ENCODE measurements around the gene S100A2. TPM values are rescaled to one million over a fixed set of nuclear protein-coding genes. Genes with fewer than 3 reads are reported as not detected.

The S100A2 gene
- total RNA-seq, 1 donor from 2014 or later, result 3.8 TPM

GRCh38 chr1:153532769-153533599 lies 32.7 kb downstream of the S100A2 start:
- Mint-ChIP-seq H3K27ac (ENCODE audit: unreplicated experiment) (peak overlapping the region; percentile 73), H3K4me1 (ENCODE audit: low read depth, unreplicated experiment) (peaks cover 25% of the 10 kb centered on the region), H3K4me3 (ENCODE audit: unreplicated experiment) (peak overlapping the region; percentile 54), H3K9me3 (ENCODE audit: unreplicated experiment) (no peaks in the 10 kb centered on the region), H3K27me3 (ENCODE audit: low read depth, unreplicated experiment) (no peaks in the 10 kb centered on the region), H3K36me3 (ENCODE audit: low read depth, unreplicated experiment) (no peaks in the 10 kb centered on the region)
- Histone ChIP-seq H3K27ac (ENCODE audit: low read depth, low read length) (peak overlapping the region; percentile 90), H4K20me1 (ENCODE audit: insufficient read depth, low read length) (no peaks in the 10 kb centered on the region), H3K4me3 (ENCODE audit: insufficient read depth, low read depth, low read length) (peak overlapping the region; percentile 85), H2AFZ (ENCODE audit: low read depth, low read length) (peak overlapping the region; percentile 70), H3K9me3 (ENCODE audit: insufficient read depth, low read depth, low read length) (no peaks in the 10 kb centered on the region), H3K9ac (ENCODE audit: low read length) (peak overlapping the region; percentile 97), H3K4me2 (ENCODE audit: low read length) (peak overlapping the region; percentile 99), H3K4me1 (ENCODE audit: insufficient read depth, low read length) (peaks cover 41% of the 10 kb centered on the region), H3K79me2 (ENCODE audit: insufficient read depth, low read length) (peaks cover 21% of the 10 kb centered on the region), H3K36me3 (ENCODE audit: insufficient read depth, low read length) (no peaks in the 10 kb centered on the region), H3K27me3 (ENCODE audit: insufficient read depth, low read length) (no peaks in the 10 kb centered on the region)
- TF ChIP-seq CTCF (IDR thresholded peaks at IDR 0.05; ENCODE audit: insufficient read depth, low read depth, low read length) (peak; percentile 46), EZH2 (IDR thresholded peaks at IDR 0.05; ENCODE audit: insufficient read depth, low read length) (no peak)
- FAIRE-seq (no peak), DNase-seq (ENCODE audit: low read depth) (peak; percentile 62)

GRCh38 chr1:153532181-153532580 lies 33.5 kb downstream of the S100A2 start:
- H2AFZ ChIP-seq (ENCODE audit: low read depth, low read length), result no peak overlapping the region
- no peak overlapping the region for H3K4me3 ChIP-seq (ENCODE audit: insufficient read depth, low read depth, low read length)
- FAIRE-seq, result no peak
- peak overlapping the region; percentile 9 for H3K27ac Mint-ChIP-seq (ENCODE audit: unreplicated experiment)
- no peaks in the 10 kb centered on the region for H4K20me1 ChIP-seq (ENCODE audit: insufficient read depth, low read length)
- H3K4me3 Mint-ChIP-seq (ENCODE audit: unreplicated experiment), result no peak overlapping the region
- no peak for DNase-seq (ENCODE audit: low read depth)
- H3K4me2 ChIP-seq (ENCODE audit: low read length), result peak overlapping the region; percentile 99
- H3K9ac ChIP-seq (ENCODE audit: low read length), result peak overlapping the region; percentile 13
- H3K27me3 ChIP-seq (ENCODE audit: insufficient read depth, low read length), result no peaks in the 10 kb centered on the region
- H3K27me3 Mint-ChIP-seq (ENCODE audit: low read depth, unreplicated experiment), result no peaks in the 10 kb centered on the region
- H3K4me1 Mint-ChIP-seq (ENCODE audit: low read depth, unreplicated experiment), result peaks cover 26% of the 10 kb centered on the region
- TF ChIP-seq CTCF (IDR thresholded peaks at IDR 0.05; ENCODE audit: insufficient read depth, low read depth, low read length), result no peak
- TF ChIP-seq EZH2 (IDR thresholded peaks at IDR 0.05; ENCODE audit: insufficient read depth, low read length), result no peak
- H3K4me1 ChIP-seq (ENCODE audit: insufficient read depth, low read length), result peaks cover 41% of the 10 kb centered on the region
- no peaks in the 10 kb centered on the region for H3K9me3 ChIP-seq (ENCODE audit: insufficient read depth, low read depth, low read length)
- H3K79me2 ChIP-seq (ENCODE audit: insufficient read depth, low read length), result peaks cover 21% of the 10 kb centered on the region
- H3K27ac ChIP-seq (ENCODE audit: low read depth, low read length), result no peak overlapping the region
- no peaks in the 10 kb centered on the region for H3K36me3 ChIP-seq (ENCODE audit: insufficient read depth, low read length)
- H3K36me3 Mint-ChIP-seq (ENCODE audit: low read depth, unreplicated experiment), result no peaks in the 10 kb centered on the region
- no peaks in the 10 kb centered on the region for H3K9me3 Mint-ChIP-seq (ENCODE audit: unreplicated experiment)

- Histone ChIP-seq H3K9me3 (ENCODE audit: insufficient read depth, low read depth, low read length) (no peaks in the 10 kb centered on the region), H3K36me3 (ENCODE audit: insufficient read depth, low read length) (no peaks in the 10 kb centered on the region), H3K4me3 (ENCODE audit: insufficient read depth, low read depth, low read length) (no peak overlapping the region), H3K27ac (ENCODE audit: low read depth, low read length) (no peak overlapping the region), H3K4me2 (ENCODE audit: low read length) (no peak overlapping the region), H2AFZ (ENCODE audit: low read depth, low read length) (no peak overlapping the region), H4K20me1 (ENCODE audit: insufficient read depth, low read length) (no peaks in the 10 kb centered on the region), H3K4me1 (ENCODE audit: insufficient read depth, low read length) (peaks cover 40% of the 10 kb centered on the region), H3K9ac (ENCODE audit: low read length) (no peak overlapping the region), H3K79me2 (ENCODE audit: insufficient read depth, low read length) (peaks cover 21% of the 10 kb centered on the region), H3K27me3 (ENCODE audit: insufficient read depth, low read length) (no peaks in the 10 kb centered on the region)
- H3K4me1 Mint-ChIP-seq (ENCODE audit: low read depth, unreplicated experiment), result peaks cover 30% of the 10 kb centered on the region
- no peak for FAIRE-seq
- H3K4me3 Mint-ChIP-seq (ENCODE audit: unreplicated experiment), result no peak overlapping the region
- no peaks in the 10 kb centered on the region for H3K27me3 Mint-ChIP-seq (ENCODE audit: low read depth, unreplicated experiment)
- peak overlapping the region; percentile 66 for H3K27ac Mint-ChIP-seq (ENCODE audit: unreplicated experiment)
- no peaks in the 10 kb centered on the region for H3K36me3 Mint-ChIP-seq (ENCODE audit: low read depth, unreplicated experiment)
- no peaks in the 10 kb centered on the region for H3K9me3 Mint-ChIP-seq (ENCODE audit: unreplicated experiment)
- DNase-seq (ENCODE audit: low read depth), result no peak
- TF ChIP-seq CTCF (IDR thresholded peaks at IDR 0.05; ENCODE audit: insufficient read depth, low read depth, low read length) (no peak), EZH2 (IDR thresholded peaks at IDR 0.05; ENCODE audit: insufficient read depth, low read length) (no peak)
Observed at GRCh38 chr1:153531638-153532037, 34.0 kb downstream of the S100A2 start.

Data from astrocyte (in vitro differentiated cells and primary cell).